NCI-H1092 treated with DMSO at 0.1 percent for 48 hours (cell line): ENCODE results near the gene CTIF.

Experiments
- DNase-seq: peaks from one replicate; lab custom pipeline; 2025; lab: John Stamatoyannopoulos, UW

CTIF gene

GRCh38 chr18:48886520-48887293, 347.9 kb downstream of the CTIF start:
- DNase-seq: no peak

DNA sequence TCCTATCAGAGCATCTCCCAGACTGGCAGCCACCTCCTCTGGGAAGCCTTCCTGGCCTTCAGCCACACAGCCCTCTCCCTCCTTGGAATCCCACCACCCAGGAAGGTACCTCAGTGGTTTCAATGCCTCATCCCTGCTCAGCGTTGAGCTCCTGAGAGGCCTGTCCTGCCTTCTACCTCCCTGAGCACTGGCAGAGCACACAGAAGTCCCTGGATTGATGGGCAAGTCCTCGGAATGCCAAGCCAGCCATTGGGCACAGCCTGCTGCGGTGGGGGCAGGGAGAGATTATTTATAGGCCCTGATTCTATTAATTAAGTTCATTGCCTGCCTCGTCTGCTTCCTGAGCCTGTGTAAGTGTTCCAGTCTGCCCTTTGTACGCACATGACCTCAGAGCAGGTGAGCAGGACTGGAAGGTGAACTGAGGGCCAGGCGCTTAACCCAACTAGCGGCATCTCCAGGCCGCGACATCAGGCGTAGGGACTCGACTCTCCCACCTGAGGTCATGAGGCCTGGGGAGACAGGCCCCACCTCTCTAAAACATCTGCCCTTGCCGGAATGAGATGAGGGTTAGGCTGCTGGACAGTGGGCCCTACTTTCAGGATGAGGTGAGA, 348.6 kb downstream of the CTIF start:
- DNase-seq: no peak

- DNase-seq: no peak
Observed at GRCh38 chr18:48887905-48888772, 349.3 kb downstream of the CTIF start.

DNA sequence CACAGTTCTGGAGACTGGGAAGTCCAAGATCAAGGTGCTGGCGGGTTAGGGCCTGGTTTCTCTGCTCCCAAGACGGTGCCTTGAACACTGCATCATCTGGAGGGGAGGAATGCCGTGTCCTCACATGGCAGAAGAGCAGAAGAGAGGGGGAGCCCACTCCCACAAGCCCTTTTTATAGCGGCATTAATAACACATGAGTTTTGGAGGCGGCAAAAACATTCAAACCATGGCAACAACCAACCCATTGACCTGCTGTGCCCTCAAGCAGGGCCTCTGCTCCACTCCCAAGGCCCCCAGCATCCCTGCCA, 349.9 kb downstream of the CTIF start:
- DNase-seq: no peak

- no peak for DNase-seq
Observed at GRCh38 chr18:48889115-48889941, 350.5 kb downstream of the CTIF start.

- no peak for DNase-seq
Observed at GRCh38 chr18:48889981-48890762, 351.3 kb downstream of the CTIF start.

GRCh38 chr18:48891721-48892120, 352.9 kb downstream of the CTIF start:
- no peak for DNase-seq

- peak; percentile 55 for DNase-seq
Observed at GRCh38 chr18:48892146-48892855, 353.5 kb downstream of the CTIF start.

DNA sequence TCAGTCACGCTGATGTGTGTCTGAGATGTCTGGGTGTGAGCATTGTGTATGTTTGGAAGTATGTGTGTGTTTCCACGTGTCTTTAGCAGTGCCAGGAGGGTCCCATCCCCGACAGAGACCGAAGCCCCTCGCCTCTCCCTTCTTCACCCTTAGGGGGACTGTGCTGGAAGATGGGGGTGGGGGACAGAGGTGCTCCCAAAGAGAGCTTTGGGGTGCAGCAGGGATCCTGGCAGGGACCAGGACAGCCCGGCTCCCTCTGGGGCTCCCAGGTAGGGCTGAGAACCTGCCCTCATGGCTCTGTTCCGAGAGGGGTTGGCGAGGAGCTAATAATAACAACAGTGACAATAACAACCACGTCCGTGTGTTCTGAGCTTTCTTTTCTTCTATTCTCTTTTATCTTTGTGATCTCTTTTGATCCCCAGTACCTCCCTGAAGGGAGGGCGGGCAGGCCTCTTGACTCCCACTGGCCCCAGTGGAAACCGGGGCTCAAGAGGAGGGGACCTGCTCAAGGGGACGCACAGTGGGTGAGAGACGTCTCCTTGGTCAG, 354.3 kb downstream of the CTIF start:
- DNase-seq: no peak

- no peak for DNase-seq
Observed at GRCh38 chr18:48893608-48894600, 355.1 kb downstream of the CTIF start.

- DNase-seq: no peak
Observed at GRCh38 chr18:48894799-48895346, 356.0 kb downstream of the CTIF start.

- DNase-seq: no peak
Observed at GRCh38 chr18:48896326-48896874, 357.6 kb downstream of the CTIF start.

DNA sequence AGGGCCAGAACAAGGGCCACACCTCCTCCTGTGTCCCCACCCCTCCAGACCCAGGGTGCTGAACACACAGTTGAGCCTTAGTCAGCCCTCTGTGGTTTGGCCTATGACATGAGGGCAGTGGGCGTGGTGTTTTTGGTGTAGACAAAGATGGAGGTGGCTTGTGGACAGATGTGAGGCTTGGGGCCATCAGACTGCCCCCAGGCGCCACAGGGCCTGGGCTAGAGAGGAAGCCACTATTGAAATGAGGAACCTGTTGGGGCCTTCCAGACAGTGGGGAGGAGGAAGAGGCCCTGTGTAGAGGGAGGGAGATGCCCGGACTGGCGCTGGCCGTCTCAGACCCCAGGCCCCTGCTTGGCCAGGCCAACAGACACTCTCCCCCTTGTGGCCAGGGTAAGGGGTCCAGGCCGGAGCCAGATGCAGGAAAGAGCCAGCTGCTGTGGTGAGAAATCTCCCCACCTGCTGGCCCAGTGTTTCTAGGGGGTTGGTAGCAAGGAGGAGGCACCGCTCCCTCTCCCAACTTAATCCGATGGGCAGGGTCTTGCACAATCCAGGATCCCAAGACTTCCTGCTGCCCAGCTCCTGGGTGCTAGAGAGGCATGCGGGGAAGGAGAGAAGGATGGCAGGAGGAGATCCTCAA, 358.2 kb downstream of the CTIF start:
- DNase-seq: no peak

GRCh38 chr18:48897531-48897930, 358.7 kb downstream of the CTIF start:
- no peak for DNase-seq

- DNase-seq: no peak
Observed at GRCh38 chr18:48898521-48898920, 359.7 kb downstream of the CTIF start.

DNA sequence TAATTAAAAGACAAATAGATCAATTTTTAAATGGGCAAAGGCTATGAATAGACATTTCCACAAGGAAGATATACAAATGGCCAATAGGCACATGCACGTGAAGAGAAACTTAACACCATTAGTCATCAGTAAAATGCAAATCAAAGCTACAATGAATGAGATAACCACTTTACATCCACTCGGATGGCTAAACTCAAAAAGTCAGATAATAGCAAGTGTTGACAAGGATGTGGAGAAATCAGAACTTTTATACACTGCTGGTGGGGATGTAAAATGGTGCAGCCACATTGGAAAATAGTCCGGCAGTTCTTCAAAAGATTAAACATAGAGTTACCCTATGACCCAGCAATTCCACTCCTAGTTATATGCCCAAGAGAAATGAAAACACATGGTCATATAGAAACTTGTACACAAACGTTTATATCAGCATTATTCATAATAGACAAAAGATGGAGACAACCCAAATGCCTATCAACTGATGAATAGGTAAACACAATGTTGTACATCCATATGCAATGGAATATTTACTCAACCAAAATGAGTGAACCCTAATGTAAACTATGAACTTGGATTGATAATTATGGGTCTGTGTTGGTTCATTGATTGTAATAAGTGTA, 360.8 kb downstream of the CTIF start:
- no peak for DNase-seq

DNA sequence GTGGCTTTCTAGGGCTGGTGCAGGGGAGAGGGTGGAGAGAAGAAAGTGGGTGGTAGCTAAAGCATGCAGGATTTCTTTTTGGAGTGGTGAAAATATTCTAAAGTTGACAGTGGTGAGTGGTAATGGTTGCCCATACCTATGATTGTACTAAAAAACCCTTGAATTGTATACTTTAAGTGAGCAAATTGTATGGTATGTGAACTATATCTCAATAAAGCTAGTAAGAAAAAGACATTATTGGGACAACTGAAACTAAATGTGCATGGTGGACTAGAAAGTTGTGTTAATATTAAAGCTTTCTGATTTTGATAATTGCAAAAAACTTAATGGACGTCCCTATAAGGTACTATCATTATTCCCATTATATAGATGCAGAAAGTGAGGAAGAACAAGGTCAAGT, 361.6 kb downstream of the CTIF start:
- DNase-seq: no peak
